Epithelial cell of proximal tubule (primary cell): Measurements from ENCODE around the gene CD109. TPM values are rescaled to one million over a fixed set of nuclear protein-coding genes. Genes with fewer than 3 reads are reported as not detected.

Experiments used
- DNase-seq: peaks from one replicate; pipeline ENCODE4 v3.0.0-alpha.2; 2011; ENCODE audit warnings: low read depth
- H3K4me3 ChIP-seq: 2 replicates; pipeline ENCODE4 v1.5.1; 2011; ENCODE audit warnings: low read depth, mild to moderate bottlenecking, low read length
- CTCF ChIP-seq: conservative IDR thresholded peaks from 2 replicates; pipeline ENCODE4 v1.5.1; 2012; ENCODE audit warnings: low read depth, mild to moderate bottlenecking, low read length
- total RNA-seq: library from RNA; depleted of rRNA; stranded (reverse); fragments of >200 nt; gene quantifications from 2 replicates; pipeline ENCODE4 v1.2.3, GENCODE V29; 2015

CD109 gene
- total RNA-seq, 1 donor from 2014 or later, result 24.3 TPM

GRCh38 chr6:73703466-73703865 is 7.5 kb downstream of the CD109 start:
- no peak overlapping the region for H3K4me3 ChIP-seq

DNA sequence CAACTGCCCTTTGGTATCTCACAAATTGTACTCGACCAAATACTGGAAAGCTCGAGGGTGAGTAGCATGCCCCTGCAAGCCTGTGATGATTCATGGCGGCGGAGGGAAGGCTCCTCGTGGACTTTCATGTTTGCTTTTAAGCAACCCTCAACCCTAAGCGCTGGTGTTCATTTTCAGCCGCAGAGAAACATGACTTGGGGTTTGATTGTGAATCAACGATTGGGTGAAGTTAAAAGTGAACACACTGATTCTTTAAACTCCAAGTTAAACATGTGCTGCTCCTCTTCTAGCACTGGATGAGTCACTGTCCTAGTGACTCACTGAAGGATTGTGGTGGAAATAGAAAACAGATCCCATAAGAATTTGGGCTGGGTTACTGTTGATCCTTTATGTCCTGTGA is 8.3 kb downstream of the CD109 start:
- no peak for TF ChIP-seq CTCF
- peak; percentile 73 for DNase-seq
- peak overlapping the region; percentile 4 for H3K4me3 ChIP-seq

More at GRCh38 chr6:73703466-73703865, 7.5 kb downstream of the CD109 start:
- no peak for TF ChIP-seq CTCF
- no peak for DNase-seq

DNA sequence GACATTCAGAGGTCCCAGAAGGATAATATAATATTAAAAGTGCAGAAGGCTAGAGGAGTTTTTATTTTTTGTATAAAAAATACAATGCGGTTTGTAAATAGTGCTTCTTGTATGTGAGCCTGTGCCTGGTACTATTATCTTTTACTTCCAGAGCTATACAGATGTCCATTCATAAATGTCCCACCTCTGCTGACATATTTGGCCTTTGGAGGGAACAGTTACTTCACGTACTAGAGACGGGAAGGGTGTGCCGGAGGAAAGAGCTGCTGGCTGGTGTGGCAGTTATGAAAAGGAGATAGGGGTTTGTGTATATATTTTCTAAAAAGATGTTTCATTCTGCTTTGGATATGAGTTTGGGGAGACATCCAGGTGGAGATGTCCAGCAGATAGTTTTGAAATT is 8.8 kb downstream of the CD109 start:
- no peak for TF ChIP-seq CTCF
- no peak overlapping the region for H3K4me3 ChIP-seq
- no peak for DNase-seq

DNA sequence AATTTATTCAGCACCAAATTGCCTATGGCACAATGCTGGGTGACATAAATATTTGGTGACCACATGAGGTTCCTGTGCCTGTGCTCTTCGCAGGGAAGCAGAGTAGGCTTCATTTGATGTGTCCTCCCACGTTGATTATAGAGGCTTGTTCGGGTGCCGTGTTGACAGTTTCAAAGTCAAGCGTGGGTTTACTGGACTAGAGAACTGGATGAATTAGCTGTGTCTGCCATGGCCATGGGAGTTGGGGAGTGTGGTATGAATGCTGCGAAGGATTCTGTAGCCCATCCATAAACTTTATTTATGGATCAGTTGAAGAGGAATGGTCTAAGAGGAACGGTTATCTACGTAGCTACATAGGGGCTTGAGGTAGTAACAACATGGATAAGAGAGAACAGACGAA is 11.0 kb downstream of the CD109 start:
- no peak for DNase-seq
- no peak for TF ChIP-seq CTCF
- H3K4me3 ChIP-seq, result no peak overlapping the region

GRCh38 chr6:73710470-73710869 is 14.5 kb downstream of the CD109 start:
- no peak overlapping the region for H3K4me3 ChIP-seq
- TF ChIP-seq CTCF, result no peak
- DNase-seq, result peak; percentile 53

- no peak overlapping the region for H3K4me3 ChIP-seq
- DNase-seq, result no peak
- TF ChIP-seq CTCF, result no peak
Measured at GRCh38 chr6:73710948-73711347, 14.9 kb downstream of the CD109 start.

GRCh38 chr6:73712535-73713173 is 16.7 kb downstream of the CD109 start:
- H3K4me3 ChIP-seq, result no peak overlapping the region
- TF ChIP-seq CTCF, result no peak
- no peak for DNase-seq
